HepG2 (cell line): ENCODE results near the gene DZIP1L. TPM values are rescaled to one million over a fixed set of nuclear protein-coding genes. Genes with fewer than 3 reads are reported as not detected.

Experiments used
- EP300 ChIP-seq, 3 experiments: sonication (generic) in 1 of 3; formaldehyde crosslinking in 1 of 3; IDR thresholded peaks; 2 replicates each; pipeline versions ENCODE4 v1.5.1 to v1.6.1; 2011 to 2020; ENCODE audit warnings: low read depth in 2 of 3, low read length in 2 of 3, borderline replicate concordance in 1 of 3, improper control_type of control experiment in 1 of 3, mild to moderate bottlenecking in 1 of 3, missing genetic modification reagents in 1 of 3, moderate library complexity in 1 of 3
- ETV6 ChIP-seq: sonication (generic); formaldehyde crosslinking; conservative IDR thresholded peaks from 2 replicates; pipeline ENCODE4 v1.4.0; 2020; ENCODE audit warnings: missing genetic modification reagents
- GFI1 ChIP-seq: sonication (generic); formaldehyde crosslinking; IDR thresholded peaks from 2 replicates; pipeline ENCODE4 v1.5.0; 2020; ENCODE audit warnings: missing genetic modification reagents, mild to moderate bottlenecking, borderline replicate concordance
- KDM2A ChIP-seq: sonication (generic); formaldehyde crosslinking; IDR thresholded peaks from 2 replicates; pipeline ENCODE4 v1.4.0; 2020; ENCODE audit warnings: low read depth, missing genetic modification reagents, borderline replicate concordance
- MAFK ChIP-seq, 2 experiments: IDR thresholded peaks in 1 of 2; conservative IDR thresholded peaks in 1 of 2; 2 replicates each; pipeline ENCODE4 v1.6.1; 2011; ENCODE audit warnings: improper control_type of control experiment in 2 of 2, low read length in 2 of 2
- MLLT10 ChIP-seq: sonication (generic); formaldehyde crosslinking; IDR thresholded peaks from 2 replicates; pipeline ENCODE4 v1.4.0; 2020; ENCODE audit warnings: missing genetic modification reagents
- PHF5A ChIP-seq: IDR thresholded peaks from one replicate; pipeline ENCODE4 v1.6.1; 2018; ENCODE audit warnings: low read depth, missing genetic modification reagents; ENCODE audit not compliant: unreplicated experiment
- STAG1 ChIP-seq: sonication (generic); formaldehyde crosslinking; IDR thresholded peaks from 2 replicates; pipeline ENCODE4 v1.4.0; 2020; ENCODE audit warnings: missing genetic modification reagents
- ZNF350 ChIP-seq: sonication (generic); formaldehyde crosslinking; IDR thresholded peaks from 2 replicates; pipeline ENCODE4 v1.4.0; 2020; ENCODE audit warnings: mild to moderate bottlenecking, low read depth, missing genetic modification reagents, borderline replicate concordance
- ZNF430 ChIP-seq: sonication (generic); formaldehyde crosslinking; IDR thresholded peaks from 2 replicates; pipeline ENCODE4 v1.9.0; 2021; ENCODE audit warnings: mild to moderate bottlenecking, missing genetic modification reagents
- polyA plus RNA-seq, 8 experiments: library from polyadenylated mRNA; depleted of rRNA in 3 of 8; stranded (reverse) in 7 of 8; unstranded in 1 of 8; fragments of >200 nt; fragmentation: Illumina TruSeq in 4 of 8; extraction: Trizol in 4 of 8; gene quantifications; 2 replicates each; pipeline versions ENCODE4 v1.2.1 to v1.2.3, GENCODE V29; 2011 to 2016; ENCODE audit warnings: low read depth in 4 of 8, missing spikeins in 1 of 8, mixed read lengths in 1 of 8; ENCODE audit not compliant: insufficient read depth in 1 of 8
- total RNA-seq, 5 experiments: library from RNA; depleted of rRNA; stranded (reverse); fragments of >200 nt; fragmentation: Illumina TruSeq; extraction: Trizol; gene quantifications; 2 replicates each; pipeline ENCODE4 v1.2.3, GENCODE V29; 2016; ENCODE audit warnings: low read depth in 1 of 5
- TF ChIP-seq, protein P1 (sequence below), 2 experiments: sonication (generic) in 1 of 2; formaldehyde crosslinking in 1 of 2; IDR thresholded peaks; 2 replicates each; pipeline versions ENCODE4 v1.4.0 to v1.6.1; 2016 to 2020; ENCODE audit warnings: borderline replicate concordance in 1 of 2, low read depth in 1 of 2, mild to moderate bottlenecking in 1 of 2, missing genetic modification reagents in 1 of 2
- TF ChIP-seq, protein P2 (sequence below), 2 experiments: fragments of 450-650 bp in 1 of 2; sonication (generic) in 1 of 2; formaldehyde crosslinking; IDR thresholded peaks; 2 replicates each; pipeline versions ENCODE4 v1.5.0 to v1.8.0; 2020 to 2022; ENCODE audit warnings: mild to moderate bottlenecking in 1 of 2, missing genetic modification reagents in 1 of 2
- TF ChIP-seq, protein P3 (sequence below): IDR thresholded peaks from 2 replicates; pipeline ENCODE4 v1.6.1; 2016; ENCODE audit warnings: missing compliant biosample characterization, missing genetic modification reagents, borderline replicate concordance

DZIP1L gene
- total and polyA plus RNA-seq, 2 of the 13 experiments (the other 11 are each of a cell fraction or from before 2014, with no cell fraction given) = 0.90 to 1.2 TPM

DNA sequence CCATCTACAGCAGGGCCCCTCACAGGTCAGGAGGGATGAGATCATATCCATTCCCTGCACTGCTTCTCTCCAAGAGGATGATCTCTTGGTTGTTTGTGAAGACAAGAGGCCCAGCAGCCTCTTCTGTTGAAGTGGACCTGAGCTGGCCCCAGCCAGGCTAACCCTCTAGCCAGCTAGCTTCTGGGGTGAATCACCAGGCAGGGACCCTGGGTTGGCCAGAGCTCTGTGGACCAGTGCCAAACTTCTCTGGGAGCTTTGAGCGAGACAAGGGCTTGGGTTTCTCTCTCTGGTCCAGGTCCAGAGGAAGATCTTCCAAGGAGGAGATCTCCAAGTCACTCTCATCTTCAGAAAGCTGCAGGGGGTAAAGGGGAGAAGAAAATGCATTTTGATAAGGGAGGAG, 52.8 kb downstream of the DZIP1L start (continued):
- TF ChIP-seq, protein P1, sequence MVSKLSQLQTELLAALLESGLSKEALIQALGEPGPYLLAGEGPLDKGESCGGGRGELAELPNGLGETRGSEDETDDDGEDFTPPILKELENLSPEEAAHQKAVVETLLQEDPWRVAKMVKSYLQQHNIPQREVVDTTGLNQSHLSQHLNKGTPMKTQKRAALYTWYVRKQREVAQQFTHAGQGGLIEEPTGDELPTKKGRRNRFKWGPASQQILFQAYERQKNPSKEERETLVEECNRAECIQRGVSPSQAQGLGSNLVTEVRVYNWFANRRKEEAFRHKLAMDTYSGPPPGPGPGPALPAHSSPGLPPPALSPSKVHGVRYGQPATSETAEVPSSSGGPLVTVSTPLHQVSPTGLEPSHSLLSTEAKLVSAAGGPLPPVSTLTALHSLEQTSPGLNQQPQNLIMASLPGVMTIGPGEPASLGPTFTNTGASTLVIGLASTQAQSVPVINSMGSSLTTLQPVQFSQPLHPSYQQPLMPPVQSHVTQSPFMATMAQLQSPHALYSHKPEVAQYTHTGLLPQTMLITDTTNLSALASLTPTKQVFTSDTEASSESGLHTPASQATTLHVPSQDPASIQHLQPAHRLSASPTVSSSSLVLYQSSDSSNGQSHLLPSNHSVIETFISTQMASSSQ (IDR thresholded peaks at IDR 0.05; ENCODE audit: low read depth) = no peak
- TF ChIP-seq, protein P1 (CRISPR knock-in tag; IDR thresholded peaks at IDR 0.05; ENCODE audit: borderline replicate concordance) = no peak
- TF ChIP-seq ZNF430 (CRISPR knock-in tag) = no peak
- TF ChIP-seq, protein P2, sequence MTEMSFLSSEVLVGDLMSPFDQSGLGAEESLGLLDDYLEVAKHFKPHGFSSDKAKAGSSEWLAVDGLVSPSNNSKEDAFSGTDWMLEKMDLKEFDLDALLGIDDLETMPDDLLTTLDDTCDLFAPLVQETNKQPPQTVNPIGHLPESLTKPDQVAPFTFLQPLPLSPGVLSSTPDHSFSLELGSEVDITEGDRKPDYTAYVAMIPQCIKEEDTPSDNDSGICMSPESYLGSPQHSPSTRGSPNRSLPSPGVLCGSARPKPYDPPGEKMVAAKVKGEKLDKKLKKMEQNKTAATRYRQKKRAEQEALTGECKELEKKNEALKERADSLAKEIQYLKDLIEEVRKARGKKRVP (CRISPR knock-in tag; IDR thresholded peaks at IDR 0.05) = no peak
- TF ChIP-seq MLLT10 = no peak
- TF ChIP-seq STAG1 (CRISPR knock-in tag) = no peak
- TF ChIP-seq, protein P3, sequence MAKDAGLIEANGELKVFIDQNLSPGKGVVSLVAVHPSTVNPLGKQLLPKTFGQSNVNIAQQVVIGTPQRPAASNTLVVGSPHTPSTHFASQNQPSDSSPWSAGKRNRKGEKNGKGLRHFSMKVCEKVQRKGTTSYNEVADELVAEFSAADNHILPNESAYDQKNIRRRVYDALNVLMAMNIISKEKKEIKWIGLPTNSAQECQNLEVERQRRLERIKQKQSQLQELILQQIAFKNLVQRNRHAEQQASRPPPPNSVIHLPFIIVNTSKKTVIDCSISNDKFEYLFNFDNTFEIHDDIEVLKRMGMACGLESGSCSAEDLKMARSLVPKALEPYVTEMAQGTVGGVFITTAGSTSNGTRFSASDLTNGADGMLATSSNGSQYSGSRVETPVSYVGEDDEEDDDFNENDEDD (CRISPR knock-in tag) = no peak
- TF ChIP-seq GFI1 (CRISPR knock-in tag) = no peak
- no peak for TF ChIP-seq KDM2A
- TF ChIP-seq ZNF350 = no peak
- no peak for TF ChIP-seq EP300 (IDR thresholded peaks at IDR 0.05; ENCODE audit: low read depth in 2 of 2, low read length in 2 of 2)
- TF ChIP-seq EP300 (CRISPR knock-in tag; IDR thresholded peaks at IDR 0.05; ENCODE audit: borderline replicate concordance) = no peak
- TF ChIP-seq ETV6 (CRISPR knock-in tag) = no peak
- no peak for TF ChIP-seq MAFK (conservative IDR thresholded peaks at IDR 0.05 in 1 of 2, IDR thresholded peaks at IDR 0.05 in 1 of 2; ENCODE audit: low read length in 2 of 2)
- TF ChIP-seq PHF5A (CRISPR knock-in tag) = no peak
